Astrocyte (in vitro differentiated cells and primary cell): Measurements from ENCODE around the gene MSANTD4. TPM values are rescaled to one million over a fixed set of nuclear protein-coding genes. Genes with fewer than 3 reads are reported as not detected.

Experiments used
- DNase-seq: peaks from one replicate; pipeline ENCODE4 v3.0.0-alpha.2; 2010; ENCODE audit warnings: low read depth
- FAIRE-seq: peaks from 2 replicates; lab custom pipeline; 2011; peaks lifted over from hg19 to GRCh38; lab: Jason Lieb, UNC
- H2AFZ ChIP-seq: 2 replicates; pipeline ENCODE4 v1.6.0; 2012; ENCODE audit warnings: low read depth, low read length, inconsistent platforms
- H3K27ac ChIP-seq: 2 replicates; pipeline ENCODE4 v1.5.1; 2011; ENCODE audit warnings: low read depth, low read length, inconsistent platforms
- H3K27me3 ChIP-seq: 2 replicates; pipeline ENCODE4 v1.6.0; 2011; ENCODE audit warnings: low read length, inconsistent platforms; ENCODE audit not compliant: insufficient read depth
- H3K36me3 ChIP-seq: 2 replicates; pipeline ENCODE4 v1.5.1; 2011; ENCODE audit warnings: low read length, inconsistent platforms; ENCODE audit not compliant: insufficient read depth
- H3K4me1 ChIP-seq: 2 replicates; pipeline ENCODE4 v1.5.1; 2011; ENCODE audit warnings: low read length, inconsistent platforms; ENCODE audit not compliant: insufficient read depth
- H3K4me2 ChIP-seq: 2 replicates; pipeline ENCODE4 v1.6.0; 2012; ENCODE audit warnings: low read length, inconsistent platforms
- H3K4me3 ChIP-seq: 2 replicates; pipeline ENCODE4 v1.5.1; 2011; ENCODE audit warnings: low read depth, mild to moderate bottlenecking, low read length, inconsistent platforms; ENCODE audit not compliant: insufficient read depth
- H3K79me2 ChIP-seq: 2 replicates; pipeline ENCODE4 v1.6.0; 2012; ENCODE audit warnings: mild to moderate bottlenecking, low read length, inconsistent platforms; ENCODE audit not compliant: insufficient read depth
- H3K9ac ChIP-seq: 2 replicates; pipeline ENCODE4 v1.6.0; 2012; ENCODE audit warnings: mild to moderate bottlenecking, low read length, inconsistent platforms
- H3K9me3 ChIP-seq: 2 replicates; pipeline ENCODE4 v1.5.1; 2012; ENCODE audit warnings: low read depth, mild to moderate bottlenecking, low read length, inconsistent platforms; ENCODE audit not compliant: insufficient read depth
- H4K20me1 ChIP-seq: 2 replicates; pipeline ENCODE4 v1.6.0; 2012; ENCODE audit warnings: low read length, inconsistent platforms; ENCODE audit not compliant: insufficient read depth
- H3K27ac Mint-ChIP-seq: one replicate; pipeline ENCODE4 v1.8.0; 2021; ENCODE audit warnings: mild to moderate bottlenecking, mixed read lengths; ENCODE audit not compliant: unreplicated experiment
- H3K27me3 Mint-ChIP-seq: one replicate; pipeline ENCODE4 v1.8.0; 2021; ENCODE audit warnings: low read depth, mixed read lengths; ENCODE audit not compliant: unreplicated experiment
- H3K36me3 Mint-ChIP-seq: one replicate; pipeline ENCODE4 v1.8.0; 2021; ENCODE audit warnings: low read depth, mixed read lengths; ENCODE audit not compliant: unreplicated experiment
- H3K4me1 Mint-ChIP-seq: one replicate; pipeline ENCODE4 v1.8.0; 2021; ENCODE audit warnings: low read depth, mixed read lengths; ENCODE audit not compliant: unreplicated experiment
- H3K4me3 Mint-ChIP-seq: one replicate; pipeline ENCODE4 v1.8.0; 2021; ENCODE audit warnings: mild to moderate bottlenecking, moderate library complexity, mixed read lengths; ENCODE audit not compliant: unreplicated experiment
- H3K9me3 Mint-ChIP-seq: one replicate; pipeline ENCODE4 v1.8.0; 2021; ENCODE audit warnings: mild to moderate bottlenecking, mixed read lengths; ENCODE audit not compliant: unreplicated experiment
- EZH2 ChIP-seq: IDR thresholded peaks from 2 replicates; pipeline ENCODE4 v1.6.1; 2012; ENCODE audit warnings: mild to moderate bottlenecking, low read length, inconsistent platforms; ENCODE audit not compliant: insufficient read depth
- total RNA-seq: library from RNA; stranded (reverse); gene quantifications from 2 replicates; pipeline ENCODE4 v1.2.1, GENCODE V29; 2021
- TF ChIP-seq, protein P1 (sequence below): IDR thresholded peaks from 2 replicates; pipeline ENCODE4 v1.5.1; 2011; ENCODE audit warnings: low read depth, mild to moderate bottlenecking, inconsistent platforms, low read length, moderate library complexity; ENCODE audit not compliant: insufficient read depth

MSANTD4 gene
- total RNA-seq, 1 donor from 2014 or later: 19.8 TPM

DNA sequence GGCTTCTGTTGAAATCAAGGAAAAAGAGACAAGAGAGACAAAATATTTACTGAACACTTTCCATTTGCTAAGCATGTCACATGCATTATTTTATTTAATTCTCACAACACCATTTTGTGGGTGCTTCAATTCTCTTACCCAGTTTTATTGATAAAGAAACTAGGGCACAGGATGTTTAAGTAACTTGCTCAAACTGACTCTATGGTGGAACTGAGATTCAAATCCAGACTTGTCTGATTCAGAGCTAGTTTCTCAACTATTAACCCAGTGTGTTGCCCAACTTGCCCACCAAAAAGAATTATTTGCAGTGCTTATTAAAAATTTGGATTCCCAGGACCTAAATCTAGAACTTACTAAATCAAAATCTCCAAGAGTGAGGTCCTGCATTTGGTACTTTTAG, 21.5 kb upstream of the MSANTD4 start:
- Histone ChIP-seq H3K4me2 (no peak overlapping the region), H3K4me1 (no peaks in the 10 kb centered on the region), H3K36me3 (no peaks in the 10 kb centered on the region), H3K9ac (no peak overlapping the region), H3K79me2 (no peaks in the 10 kb centered on the region), H3K4me3 (no peak overlapping the region), H3K27ac (no peak overlapping the region), H3K9me3 (no peaks in the 10 kb centered on the region), H3K27me3 (no peaks in the 10 kb centered on the region), H4K20me1 (no peaks in the 10 kb centered on the region), H2AFZ (no peak overlapping the region)
- H3K27me3 Mint-ChIP-seq: no peaks in the 10 kb centered on the region
- no peak overlapping the region for H3K27ac Mint-ChIP-seq
- H3K36me3 Mint-ChIP-seq: no peaks in the 10 kb centered on the region
- TF ChIP-seq, protein P1, sequence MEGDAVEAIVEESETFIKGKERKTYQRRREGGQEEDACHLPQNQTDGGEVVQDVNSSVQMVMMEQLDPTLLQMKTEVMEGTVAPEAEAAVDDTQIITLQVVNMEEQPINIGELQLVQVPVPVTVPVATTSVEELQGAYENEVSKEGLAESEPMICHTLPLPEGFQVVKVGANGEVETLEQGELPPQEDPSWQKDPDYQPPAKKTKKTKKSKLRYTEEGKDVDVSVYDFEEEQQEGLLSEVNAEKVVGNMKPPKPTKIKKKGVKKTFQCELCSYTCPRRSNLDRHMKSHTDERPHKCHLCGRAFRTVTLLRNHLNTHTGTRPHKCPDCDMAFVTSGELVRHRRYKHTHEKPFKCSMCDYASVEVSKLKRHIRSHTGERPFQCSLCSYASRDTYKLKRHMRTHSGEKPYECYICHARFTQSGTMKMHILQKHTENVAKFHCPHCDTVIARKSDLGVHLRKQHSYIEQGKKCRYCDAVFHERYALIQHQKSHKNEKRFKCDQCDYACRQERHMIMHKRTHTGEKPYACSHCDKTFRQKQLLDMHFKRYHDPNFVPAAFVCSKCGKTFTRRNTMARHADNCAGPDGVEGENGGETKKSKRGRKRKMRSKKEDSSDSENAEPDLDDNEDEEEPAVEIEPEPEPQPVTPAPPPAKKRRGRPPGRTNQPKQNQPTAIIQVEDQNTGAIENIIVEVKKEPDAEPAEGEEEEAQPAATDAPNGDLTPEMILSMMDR: no peak
- no peak for TF ChIP-seq EZH2
- DNase-seq (no peak), FAIRE-seq (no peak)
- no peaks in the 10 kb centered on the region for H3K9me3 Mint-ChIP-seq
- no peak overlapping the region for H3K4me3 Mint-ChIP-seq
- H3K4me1 Mint-ChIP-seq: no peaks in the 10 kb centered on the region

DNA sequence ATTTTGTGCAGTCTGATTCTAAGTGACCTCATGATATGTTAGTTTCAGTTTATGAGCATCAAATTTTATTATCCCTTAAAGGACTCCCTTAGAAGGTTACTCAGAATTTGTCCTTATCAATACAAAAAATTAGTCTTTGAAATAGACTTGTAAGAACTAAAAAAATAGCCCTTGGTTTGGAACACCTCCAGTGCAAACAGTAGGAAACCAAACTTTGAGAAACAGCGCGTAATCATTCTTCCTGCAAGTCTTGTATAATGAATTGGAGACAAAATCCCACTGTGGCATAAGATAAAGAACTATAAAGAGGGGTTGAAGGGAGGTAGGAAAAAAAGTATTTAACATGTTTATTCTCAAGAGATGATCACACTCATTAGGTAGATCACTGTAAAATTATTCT, 10.8 kb upstream of the MSANTD4 start:
- H3K27me3 Mint-ChIP-seq: no peaks in the 10 kb centered on the region
- Histone ChIP-seq H2AFZ (no peak overlapping the region), H3K9me3 (no peaks in the 10 kb centered on the region), H3K9ac (no peak overlapping the region), H4K20me1 (no peaks in the 10 kb centered on the region), H3K27me3 (no peaks in the 10 kb centered on the region), H3K79me2 (no peaks in the 10 kb centered on the region), H3K4me1 (peaks cover 5% of the 10 kb centered on the region), H3K36me3 (no peaks in the 10 kb centered on the region), H3K4me2 (no peak overlapping the region), H3K27ac (no peak overlapping the region), H3K4me3 (no peak overlapping the region)
- H3K4me1 Mint-ChIP-seq: peaks cover 4% of the 10 kb centered on the region
- H3K4me3 Mint-ChIP-seq: no peak overlapping the region
- no peaks in the 10 kb centered on the region for H3K36me3 Mint-ChIP-seq
- FAIRE-seq: no peak
- H3K9me3 Mint-ChIP-seq: no peaks in the 10 kb centered on the region
- H3K27ac Mint-ChIP-seq: no peak overlapping the region
- DNase-seq: peak; percentile 55
- TF ChIP-seq EZH2: no peak
- TF ChIP-seq, protein P1: no peak

DNA sequence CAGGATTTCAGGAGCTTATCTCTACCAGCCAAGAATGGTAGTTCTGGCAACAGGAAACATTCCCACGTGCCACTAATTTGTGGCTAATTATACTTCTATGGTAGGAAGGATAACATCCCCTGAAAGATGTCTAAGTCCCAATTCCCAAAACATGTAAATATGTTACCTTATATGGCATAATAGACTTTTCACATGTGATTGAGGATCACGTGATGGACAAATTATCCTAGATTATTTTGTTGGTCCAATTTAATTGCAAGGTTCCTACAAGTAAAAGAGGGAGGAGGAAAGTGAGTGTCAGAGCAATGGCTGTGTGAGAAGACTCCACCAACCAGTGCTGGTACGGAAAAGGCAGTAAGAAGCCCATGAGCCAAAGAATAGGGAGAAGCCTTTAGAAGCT, 9.9 kb upstream of the MSANTD4 start:
- Histone ChIP-seq H3K27ac (no peak overlapping the region), H3K27me3 (no peaks in the 10 kb centered on the region)
- no peak for FAIRE-seq

More for the DNA sequence above, 9.9 kb upstream of the MSANTD4 start:
- Mint-ChIP-seq H3K27ac (no peak overlapping the region), H3K4me1 (peaks cover 4% of the 10 kb centered on the region), H3K4me3 (no peak overlapping the region), H3K9me3 (peaks cover 2% of the 10 kb centered on the region), H3K36me3 (no peaks in the 10 kb centered on the region), H3K27me3 (no peaks in the 10 kb centered on the region)
- TF ChIP-seq, protein P1: no peak
- no peak for TF ChIP-seq EZH2
- H3K4me3 ChIP-seq: no peak overlapping the region
- no peak for DNase-seq
- no peaks in the 10 kb centered on the region for H3K79me2 ChIP-seq
- H4K20me1 ChIP-seq: no peaks in the 10 kb centered on the region
- no peak overlapping the region for H3K4me2 ChIP-seq
- no peaks in the 10 kb centered on the region for H3K36me3 ChIP-seq
- peaks cover 5% of the 10 kb centered on the region for H3K4me1 ChIP-seq
- no peak overlapping the region for H2AFZ ChIP-seq
- no peaks in the 10 kb centered on the region for H3K9me3 ChIP-seq
- H3K9ac ChIP-seq: no peak overlapping the region
